ENCODE data around the gene FNDC8.
"Not testable (repeated sequence)": the region's sequence is repeated elsewhere in the genome, so short reads cannot be mapped to it uniquely, and the experiment has no call there.

FNDC8 gene

DNA sequence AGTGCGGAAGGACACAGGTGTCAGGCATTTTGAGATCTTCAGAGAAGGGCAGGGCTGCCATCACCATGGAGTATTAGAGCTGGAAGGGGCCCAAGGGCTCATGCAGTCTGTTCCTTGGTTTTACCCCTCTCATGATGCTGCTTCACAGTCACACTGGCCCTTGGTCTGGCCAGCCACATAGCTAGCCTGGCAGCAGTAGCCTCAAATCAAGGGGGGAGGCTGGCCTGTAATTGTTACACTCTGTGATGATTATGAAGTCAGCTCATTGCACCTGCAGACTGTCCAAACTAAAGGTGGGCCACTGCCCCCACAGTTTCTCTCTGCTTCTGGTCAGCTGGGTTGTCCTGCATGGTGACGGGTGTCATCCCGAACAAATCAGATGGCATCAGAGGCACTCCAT, at the start of gene FNDC8:
Gene FNDC8 (plus strand): TSS at position 301 of the 400 bp plus-strand sequence. CDS start 79 bp downstream, at position 380.
- no peak for DNase-seq

GRCh38 chr17:35073183-35073790, 48.1 kb upstream of the FNDC8 start:
- peak; percentile 40 for DNase-seq

DNA sequence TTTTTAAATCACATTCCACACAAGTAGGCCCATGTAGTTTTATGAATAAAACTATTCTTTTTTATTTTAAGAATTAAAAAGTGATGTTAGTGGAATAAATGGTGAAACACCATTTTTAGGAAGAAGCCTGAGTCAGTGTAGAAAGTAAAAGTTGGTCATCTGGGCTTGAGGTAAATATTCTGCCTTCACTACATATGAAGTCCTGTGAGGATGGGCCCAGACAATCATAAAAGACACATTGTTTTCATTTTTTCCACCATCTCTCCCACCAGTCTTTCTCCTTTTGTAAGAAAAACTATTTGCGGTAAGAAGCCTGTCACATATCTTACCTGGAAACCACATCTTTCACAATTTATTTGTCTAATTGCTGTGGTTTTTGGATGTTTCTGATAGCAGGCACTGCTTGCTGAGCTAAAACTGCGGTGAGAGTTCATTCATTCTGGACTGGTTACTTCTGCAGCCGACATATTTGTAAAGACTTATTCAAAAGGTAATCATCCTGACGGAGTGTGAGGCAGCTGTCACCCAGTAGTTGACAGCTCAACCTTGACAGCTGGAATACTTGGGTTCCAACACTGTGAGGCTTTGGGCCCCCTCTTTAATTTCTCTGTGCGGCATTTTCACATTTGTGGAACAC, 47.3 kb upstream of the FNDC8 start:
- no peak for DNase-seq

DNA sequence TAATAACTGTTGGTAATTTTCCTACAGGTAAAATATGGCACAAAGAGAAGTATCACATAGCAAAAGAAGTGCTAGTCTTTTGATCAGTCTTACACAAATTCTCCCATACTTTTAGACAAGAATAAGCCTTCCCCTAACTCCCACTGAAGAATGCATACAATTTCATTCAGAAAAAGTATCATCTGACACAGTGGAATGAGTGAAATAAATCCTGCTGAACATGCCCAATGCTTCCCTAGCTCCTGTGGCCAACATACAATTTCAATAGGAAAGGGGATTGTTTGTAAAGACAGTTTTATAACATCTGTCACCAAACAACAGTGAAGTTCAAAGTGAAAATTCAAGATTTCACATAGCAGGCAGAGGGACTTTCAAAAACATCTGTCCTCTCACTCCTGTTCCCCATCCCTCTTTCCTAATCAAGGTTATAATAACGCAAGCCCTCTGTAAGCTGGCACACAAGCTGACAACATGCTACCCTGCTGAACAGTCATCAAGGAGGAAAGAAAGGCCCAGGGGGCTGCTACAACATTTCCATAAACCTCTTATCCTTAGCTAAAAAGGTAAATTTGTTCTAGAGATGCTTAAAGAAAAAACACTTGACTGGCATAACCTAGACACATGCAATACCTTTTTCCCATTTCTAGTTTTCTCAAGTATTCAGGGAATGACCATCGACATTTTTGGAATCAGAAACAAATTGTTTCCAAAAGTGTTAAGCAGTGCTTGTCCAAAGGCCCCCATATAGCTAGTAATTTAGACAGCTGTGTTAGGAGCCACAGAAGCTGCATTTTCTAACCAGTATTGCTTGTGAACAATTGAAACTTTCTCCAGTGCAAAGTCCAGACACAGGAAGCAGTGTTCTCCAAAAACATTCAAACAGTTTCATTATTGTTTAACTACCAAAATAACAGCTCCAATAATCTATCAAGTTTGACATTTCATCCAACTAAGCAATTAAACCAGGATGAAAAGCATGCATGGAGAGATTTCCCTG, 46.4 kb upstream of the FNDC8 start:
- DNase-seq = no peak

- no peak for DNase-seq
Measured at GRCh38 chr17:35076874-35077273, 44.5 kb upstream of the FNDC8 start.

DNA sequence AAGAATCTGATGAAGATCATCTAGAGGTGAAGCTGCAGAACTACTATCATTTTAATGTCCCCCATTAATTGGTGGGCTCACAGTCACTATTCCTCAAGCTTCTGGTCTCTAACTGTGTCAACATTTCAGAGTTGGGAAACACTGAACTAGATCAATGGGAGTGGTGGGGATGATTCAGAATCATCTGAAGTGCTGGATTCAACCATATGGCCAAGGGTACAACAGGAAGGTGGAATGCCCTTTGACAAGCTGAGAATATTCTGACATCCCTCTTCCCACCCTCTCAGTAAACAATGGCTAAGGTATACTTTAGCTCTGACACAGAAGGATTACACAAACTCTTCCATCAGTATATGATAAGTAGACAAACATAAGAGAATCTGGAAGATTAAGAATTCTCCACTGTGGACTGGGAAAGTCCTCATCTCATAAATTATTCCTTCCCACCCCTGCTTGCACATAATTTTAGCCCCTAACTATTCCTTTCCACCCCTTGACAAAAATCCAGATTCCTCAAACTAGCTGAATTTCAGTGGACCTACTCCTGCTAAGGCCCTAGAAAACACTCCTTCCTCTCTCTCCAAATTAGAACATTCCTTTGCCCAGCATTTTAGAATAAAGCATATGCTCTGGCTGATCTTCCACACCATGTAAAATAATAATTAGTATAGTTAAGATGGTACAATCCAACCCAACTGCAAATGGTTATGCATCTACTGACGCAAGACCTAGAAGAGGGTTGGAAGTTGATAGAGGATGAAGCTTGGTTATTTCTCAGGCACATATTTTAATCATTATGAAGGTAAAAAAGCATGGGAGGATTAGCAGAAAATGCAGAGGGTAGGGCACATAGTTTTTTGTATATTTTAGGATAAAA, 41.6 kb upstream of the FNDC8 start:
- no peak for DNase-seq

- no peak for DNase-seq
Measured at GRCh38 chr17:35080536-35080935, 40.9 kb upstream of the FNDC8 start.

DNA sequence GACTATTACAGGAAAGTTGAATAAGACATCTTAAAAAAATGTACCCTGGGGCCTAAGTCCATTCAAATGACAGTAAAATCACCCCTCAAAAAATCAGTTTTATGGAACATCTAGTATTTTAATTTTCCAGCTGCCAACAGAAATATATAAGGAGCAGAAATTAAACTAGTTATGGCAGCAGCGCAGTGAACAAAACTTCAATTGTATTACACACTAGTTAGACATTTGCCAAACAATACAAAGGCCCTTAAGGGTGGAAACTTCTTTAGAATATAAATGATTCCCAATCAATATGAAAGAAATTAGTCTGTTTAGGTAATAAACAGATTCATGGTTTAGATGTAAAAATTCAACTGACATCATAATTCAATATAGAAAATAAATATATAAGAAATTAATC, 39.8 kb upstream of the FNDC8 start:
- no peak for DNase-seq

GRCh38 chr17:35082073-35082657, 39.2 kb upstream of the FNDC8 start:
- DNase-seq = peak; percentile 47

GRCh38 chr17:35083071-35083470, 38.3 kb upstream of the FNDC8 start:
- peak; percentile 46 for DNase-seq

GRCh38 chr17:35084987-35085386, 36.4 kb upstream of the FNDC8 start:
- DNase-seq = no peak

DNA sequence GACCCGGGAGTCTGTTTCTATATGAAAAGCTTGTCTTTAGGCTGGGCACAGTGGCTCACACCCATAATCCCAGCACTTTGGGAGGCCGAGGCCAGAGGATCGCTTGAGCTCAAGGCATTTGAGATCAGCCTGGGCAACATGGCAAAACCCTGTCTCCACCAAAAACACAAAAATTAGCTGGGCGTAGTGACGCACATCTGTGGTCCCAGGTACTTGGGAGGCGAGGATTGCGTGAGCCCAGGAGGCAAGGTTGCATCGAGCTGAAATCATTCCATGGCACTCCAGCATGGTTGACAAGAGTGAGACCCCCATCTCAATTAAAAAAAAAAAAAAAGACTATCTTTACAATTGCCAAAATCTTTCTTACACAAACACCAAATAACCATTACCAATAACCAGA, 35.3 kb upstream of the FNDC8 start:
- DNase-seq = no peak

DNA sequence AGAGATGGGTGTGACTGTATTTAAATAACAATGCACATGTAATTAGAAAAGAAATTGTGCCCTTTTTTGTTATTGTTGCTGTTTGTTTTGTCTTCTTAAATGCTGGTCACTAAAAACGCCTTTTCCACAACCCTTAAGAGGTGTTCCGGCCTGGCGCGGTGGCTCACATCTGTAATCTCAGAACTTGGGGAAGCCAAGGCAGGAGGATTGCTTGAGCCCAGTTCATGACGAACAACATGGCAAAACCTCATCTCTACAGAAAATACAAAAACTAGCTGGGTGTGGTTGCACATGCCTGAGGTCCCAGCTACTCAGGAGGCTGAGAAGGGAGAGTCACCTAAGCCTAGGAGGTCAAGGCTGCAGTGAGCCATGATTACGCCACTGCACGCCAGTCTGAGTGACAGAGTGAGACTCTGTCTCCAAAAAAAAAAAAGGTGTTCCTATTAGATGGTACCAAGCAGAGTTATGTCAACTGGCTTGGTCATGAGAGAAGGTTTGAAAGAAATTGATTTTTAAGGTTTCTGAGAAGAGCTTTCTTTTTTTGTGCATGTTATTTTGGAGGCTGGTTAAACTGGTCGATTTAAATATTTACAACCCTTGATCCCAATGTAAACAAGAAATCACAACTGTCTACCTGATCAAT, 34.4 kb upstream of the FNDC8 start:
- no peak for DNase-seq

DNA sequence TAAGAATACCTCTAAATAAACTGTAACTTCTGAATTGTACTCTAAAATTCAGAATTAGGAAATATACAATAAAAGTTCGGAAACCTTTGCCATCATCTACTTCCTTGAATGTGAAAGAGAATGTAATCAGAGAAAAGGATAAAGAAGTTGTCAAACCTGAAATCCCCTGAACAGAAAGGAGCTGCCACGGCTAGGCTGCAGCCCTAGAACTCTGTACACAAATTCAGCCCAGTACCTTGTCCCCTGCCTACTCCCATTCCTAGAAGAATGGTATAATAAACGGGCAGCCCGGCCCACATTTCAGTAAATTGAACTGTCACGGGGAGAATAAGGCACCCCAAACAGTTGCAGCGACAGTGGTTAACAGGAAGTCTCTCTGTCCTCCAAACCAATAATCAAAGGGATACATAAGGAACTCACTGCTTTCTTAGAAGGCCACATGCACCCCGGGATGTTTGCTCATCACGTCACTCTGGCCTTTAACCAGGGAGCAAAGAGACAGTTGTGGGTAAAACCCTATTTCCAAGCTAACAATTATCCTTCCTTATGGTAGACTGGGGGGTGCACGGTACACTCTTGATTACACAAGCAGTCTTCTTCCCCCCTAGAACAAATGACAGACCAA, 33.6 kb upstream of the FNDC8 start:
- DNase-seq = no peak

DNA sequence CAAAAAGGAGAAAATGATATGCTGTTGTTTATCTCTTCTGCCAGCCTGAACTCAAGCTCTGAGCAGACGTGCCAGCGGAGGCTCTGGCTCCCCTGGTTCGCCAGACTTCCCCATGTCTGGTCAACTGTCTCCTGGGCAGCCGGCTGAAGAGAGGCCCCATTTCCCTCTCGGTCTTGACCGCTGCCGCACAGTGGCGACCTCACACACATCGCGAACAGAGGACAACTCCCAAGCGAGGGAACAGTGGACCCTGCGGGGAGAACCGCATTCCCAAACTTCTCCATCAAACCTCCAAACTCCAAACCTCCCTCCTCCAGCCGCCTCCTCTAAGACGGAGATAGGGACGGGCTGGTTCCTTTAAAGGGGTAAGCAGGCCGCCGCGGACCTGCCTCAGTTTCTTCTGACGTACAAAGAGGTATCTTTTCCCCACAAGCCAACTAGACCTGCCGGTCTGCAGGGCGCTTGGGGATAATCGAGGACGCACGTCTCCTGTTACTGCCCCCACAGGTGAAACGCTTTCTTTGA, 33.0 kb upstream of the FNDC8 start:
- DNase-seq = no peak

DNA sequence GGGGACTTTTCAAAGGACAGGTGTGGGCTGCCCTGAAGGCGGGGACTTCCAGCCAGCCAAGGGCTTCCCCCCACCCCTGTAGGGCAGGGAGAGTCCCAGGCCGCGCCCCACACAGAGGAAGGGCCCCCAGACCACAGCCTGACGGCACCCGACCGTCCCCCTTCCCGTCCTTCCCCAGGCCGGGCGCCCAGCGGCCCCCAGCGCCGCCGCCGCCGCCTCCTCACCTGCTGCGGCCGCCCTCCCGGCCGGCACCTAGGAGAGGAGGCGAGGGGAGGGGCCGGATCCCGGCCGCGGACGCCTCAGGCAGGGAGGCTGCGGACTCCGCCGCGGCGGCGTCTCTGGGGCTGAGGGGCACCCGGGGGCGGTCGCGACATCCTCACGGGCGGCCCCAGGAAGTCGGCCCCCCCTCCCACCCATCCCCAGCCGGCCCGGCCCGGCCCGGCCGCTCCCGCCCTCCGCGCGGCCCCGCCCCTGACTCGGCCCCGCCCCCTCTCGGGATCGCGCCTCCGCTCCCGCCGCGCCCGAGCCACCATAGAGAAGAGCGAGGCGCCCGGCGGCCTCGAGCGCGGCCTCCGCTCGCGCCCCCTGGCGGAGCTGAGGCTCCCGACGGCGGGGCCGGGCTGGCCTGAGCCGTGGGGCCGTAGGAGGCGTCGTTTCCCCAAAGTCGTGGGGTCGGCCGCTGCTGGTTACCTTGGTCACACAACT, 32.4 kb upstream of the FNDC8 start:
- DNase-seq = peak; percentile 54

- no peak for DNase-seq
Measured at GRCh38 chr17:35089586-35090296, 31.7 kb upstream of the FNDC8 start.

GRCh38 chr17:35090707-35091106, 30.7 kb upstream of the FNDC8 start:
- not testable (repeated sequence) for DNase-seq

DNA sequence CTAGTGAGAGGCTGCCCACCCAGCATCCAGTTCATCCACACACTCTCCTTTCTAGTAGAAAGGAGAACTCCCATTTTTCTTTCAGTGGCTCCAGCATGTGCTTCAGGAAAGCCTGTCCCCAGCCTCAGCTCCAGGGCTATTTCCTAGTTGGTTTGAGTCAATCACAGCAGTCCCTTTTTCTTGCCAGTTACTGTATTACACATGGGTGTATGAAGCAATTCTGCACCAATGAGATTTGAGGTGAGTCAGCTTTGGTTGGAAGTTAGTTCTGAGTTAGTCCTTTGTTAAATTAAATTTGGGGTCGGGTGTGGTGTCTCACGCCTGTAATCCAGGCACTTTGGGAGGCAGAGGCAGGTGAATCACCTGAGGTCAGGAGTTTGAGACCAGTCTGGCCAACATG, 26.5 kb upstream of the FNDC8 start:
- DNase-seq = no peak

GRCh38 chr17:35095741-35096140, 25.7 kb upstream of the FNDC8 start:
- no peak for DNase-seq
